ENCODE measurements around the gene CDH18.

DNA sequence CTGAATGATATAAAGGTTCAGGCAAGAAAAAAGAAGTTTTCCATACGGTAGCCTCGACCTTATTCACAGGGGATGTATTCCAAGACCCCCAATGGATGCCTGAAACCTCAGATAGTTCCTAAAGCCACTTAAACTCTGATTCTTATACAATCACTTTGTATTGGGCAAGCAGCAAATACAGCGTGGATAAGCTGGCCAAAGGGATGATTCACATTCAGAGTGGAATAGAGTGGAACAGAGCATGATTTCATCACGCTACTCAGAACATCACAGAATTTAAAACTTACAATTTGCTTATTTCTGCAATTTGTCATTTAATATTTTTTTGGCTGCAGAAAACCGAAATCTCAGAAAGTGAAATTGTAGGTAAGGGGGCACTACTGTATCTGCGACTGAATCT lies 40.5 kb upstream of the CDH18 start:
- TF ChIP-seq POLR2A (IDR thresholded peaks at IDR 0.05) (no peak), POLR2AphosphoS5 (IDR thresholded peaks at IDR 0.05) (no peak)
- TF ChIP-seq, protein P1, sequence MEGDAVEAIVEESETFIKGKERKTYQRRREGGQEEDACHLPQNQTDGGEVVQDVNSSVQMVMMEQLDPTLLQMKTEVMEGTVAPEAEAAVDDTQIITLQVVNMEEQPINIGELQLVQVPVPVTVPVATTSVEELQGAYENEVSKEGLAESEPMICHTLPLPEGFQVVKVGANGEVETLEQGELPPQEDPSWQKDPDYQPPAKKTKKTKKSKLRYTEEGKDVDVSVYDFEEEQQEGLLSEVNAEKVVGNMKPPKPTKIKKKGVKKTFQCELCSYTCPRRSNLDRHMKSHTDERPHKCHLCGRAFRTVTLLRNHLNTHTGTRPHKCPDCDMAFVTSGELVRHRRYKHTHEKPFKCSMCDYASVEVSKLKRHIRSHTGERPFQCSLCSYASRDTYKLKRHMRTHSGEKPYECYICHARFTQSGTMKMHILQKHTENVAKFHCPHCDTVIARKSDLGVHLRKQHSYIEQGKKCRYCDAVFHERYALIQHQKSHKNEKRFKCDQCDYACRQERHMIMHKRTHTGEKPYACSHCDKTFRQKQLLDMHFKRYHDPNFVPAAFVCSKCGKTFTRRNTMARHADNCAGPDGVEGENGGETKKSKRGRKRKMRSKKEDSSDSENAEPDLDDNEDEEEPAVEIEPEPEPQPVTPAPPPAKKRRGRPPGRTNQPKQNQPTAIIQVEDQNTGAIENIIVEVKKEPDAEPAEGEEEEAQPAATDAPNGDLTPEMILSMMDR (IDR thresholded peaks at IDR 0.05) = no peak
